Omental fat pad (tissue), 4 donors: ENCODE measurements around the gene AGXT. TPM values are rescaled to one million over a fixed set of nuclear protein-coding genes. Genes with fewer than 3 reads are reported as not detected.
"Not testable (repeated sequence)": the region's sequence is repeated elsewhere in the genome, so short reads cannot be mapped to it uniquely, and the experiment has no call there.

Source experiments
- ATAC-seq: fragments of 150-250 bp; one replicate; pipeline ENCODE4 v1.9.1; 2016; ENCODE audit warnings: mild to moderate bottlenecking, moderate library complexity; ENCODE audit not compliant: low FRiP score
- DNase-seq: peaks from one replicate; pipeline ENCODE4 v3.0.0-alpha.2; 2019; ENCODE audit warnings: low spot score
- CTCF ChIP-seq, 3 donors: fragments of 450-650 bp; IDR thresholded peaks; one replicate each; pipeline ENCODE4 v1.5.1; 2016 to 2017; ENCODE audit warnings: antibody characterized with exemption in 3 of 3, mild to moderate bottlenecking in 3 of 3, moderate library complexity in 2 of 3
- total RNA-seq, 4 donors: library from RNA; depleted of rRNA; stranded (reverse); fragments of >200 nt; gene quantifications; one replicate each; pipeline ENCODE4 v1.1.0, GENCODE V29; 2016

The AGXT gene
- total RNA-seq, 4 donors from 2014 or later = 0.56 to 1.4 TPM; not detected in 2

- no peak for TF ChIP-seq CTCF (IDR thresholded peaks at IDR 0.05)
- ATAC-seq (no peak), DNase-seq (no peak)
These were observed 34.1 kb upstream of the AGXT start for GRCh38 chr2:240834377-240834975.

GRCh38 chr2:240835528-240835927 is 33.1 kb upstream of the AGXT start:
- DNase-seq (no peak), ATAC-seq (no peak)
- TF ChIP-seq CTCF (IDR thresholded peaks at IDR 0.05) = no peak

- DNase-seq (no peak), ATAC-seq (no peak)
- TF ChIP-seq CTCF (IDR thresholded peaks at IDR 0.05) = no peak
These were observed 31.7 kb upstream of the AGXT start for GRCh38 chr2:240836781-240837467.

- TF ChIP-seq CTCF (IDR thresholded peaks at IDR 0.05) = no peak
- DNase-seq = no peak
- ATAC-seq = no peak
These were observed 31.0 kb upstream of the AGXT start for GRCh38 chr2:240837621-240838020.

- no peak for ATAC-seq
- no peak for TF ChIP-seq CTCF (IDR thresholded peaks at IDR 0.05)
- DNase-seq = no peak
These were observed 29.2 kb upstream of the AGXT start for GRCh38 chr2:240839152-240840143.

GRCh38 chr2:240840435-240841060 is 28.1 kb upstream of the AGXT start:
- no peak for DNase-seq
- peak; percentile 61 for ATAC-seq
- TF ChIP-seq CTCF (IDR thresholded peaks at IDR 0.05) = no peak

- not testable (repeated sequence) for DNase-seq, ATAC-seq
These were observed 22.3 kb upstream of the AGXT start for GRCh38 chr2:240846309-240846708.
